H1 (cell line): ENCODE data around the gene RCAN3.

Experiments
- BRCA1 ChIP-seq: IDR thresholded peaks from 2 replicates; pipeline ENCODE4 v1.6.1; 2012; ENCODE audit warnings: low read depth, low read length, improper control_type of control experiment
- CTCF ChIP-seq, 3 experiments: IDR thresholded peaks; 1 replicate in 2 of 3; 2 replicates in 1 of 3; pipeline versions ENCODE4 v1.5.1 to v1.6.1; 2011; ENCODE audit warnings: low read length in 3 of 3, mild to moderate bottlenecking in 3 of 3, inconsistent platforms in 2 of 3, low read depth in 1 of 3, moderate library complexity in 1 of 3; ENCODE audit not compliant: insufficient read depth in 1 of 3; ENCODE audit errors: control extremely low read depth in 1 of 3
- MAFK ChIP-seq: IDR thresholded peaks from 2 replicates; pipeline ENCODE4 v1.6.1; 2012; ENCODE audit warnings: low read depth, mild to moderate bottlenecking, improper control_type of control experiment, low read length
- POLR2A ChIP-seq, 2 experiments: IDR thresholded peaks; 1 replicate in 1 of 2; 2 replicates in 1 of 2; pipeline ENCODE4 v1.6.1; 2011; ENCODE audit warnings: low read depth in 2 of 2, low read length in 2 of 2, mild to moderate bottlenecking in 2 of 2; ENCODE audit errors: control extremely low read depth in 1 of 2
- POLR2AphosphoS5 ChIP-seq: IDR thresholded peaks from 2 replicates; pipeline ENCODE4 v1.6.1; 2011; ENCODE audit warnings: low read depth, low read length
- RAD21 ChIP-seq, 2 experiments: IDR thresholded peaks in 1 of 2; conservative IDR thresholded peaks in 1 of 2; 2 replicates each; pipeline ENCODE4 v1.6.1; 2011; ENCODE audit warnings: low read depth in 2 of 2, low read length in 2 of 2, improper control_type of control experiment in 1 of 2, inconsistent platforms in 1 of 2, mild to moderate bottlenecking in 1 of 2, moderate library complexity in 1 of 2
- RFX5 ChIP-seq: IDR thresholded peaks from 2 replicates; pipeline ENCODE4 v1.6.1; 2011; ENCODE audit warnings: low read depth, low read length, improper control_type of control experiment, borderline replicate concordance
- YY1 ChIP-seq: IDR thresholded peaks from 2 replicates; pipeline ENCODE4 v1.6.1; 2011; ENCODE audit warnings: low read depth, mild to moderate bottlenecking, low read length
- ZNF274 ChIP-seq: IDR thresholded peaks from 2 replicates; pipeline ENCODE4 v1.7.0; 2012; ENCODE audit warnings: low read length, borderline replicate concordance; ENCODE audit errors: extremely low read depth

DNA sequence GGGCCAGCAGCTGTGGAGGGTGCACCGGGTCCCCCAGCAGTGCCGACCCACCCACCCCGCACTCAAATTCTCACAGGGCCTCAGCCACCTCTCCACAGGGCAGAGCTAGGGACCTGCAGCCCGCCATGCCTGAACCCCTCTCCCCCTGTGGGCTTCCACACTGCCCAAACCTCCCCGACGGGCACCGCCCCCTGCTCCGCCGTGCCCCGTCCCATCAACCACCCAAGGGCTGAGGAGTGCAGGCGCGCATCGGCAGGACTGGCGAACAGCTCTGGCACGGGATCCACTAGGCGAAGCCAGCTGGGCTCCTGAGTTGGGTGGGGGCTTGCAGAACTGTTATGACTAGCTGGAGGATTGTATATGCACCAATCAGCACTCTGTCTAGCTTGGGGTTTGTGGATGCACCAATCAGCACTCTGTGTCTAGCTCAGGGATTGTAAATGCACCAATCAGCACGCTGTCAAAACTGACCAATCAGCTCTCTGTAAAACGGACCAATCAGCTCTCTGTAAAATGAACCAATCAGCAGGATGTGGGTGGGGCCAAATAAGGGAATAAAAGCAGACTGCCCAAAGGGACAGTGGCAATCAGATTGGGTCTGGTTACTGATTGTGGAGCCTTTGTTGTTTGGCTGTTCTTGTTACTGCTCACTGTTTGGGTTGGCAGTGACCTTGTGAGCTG, 12.4 kb upstream of the RCAN3 start:
- TF ChIP-seq RFX5 (no peak), YY1 (no peak), ZNF274 (no peak), POLR2AphosphoS5 (no peak), MAFK (no peak), CTCF (IDR thresholded peaks at IDR 0.05; ENCODE audit: control extremely low read depth in 1 of 3, insufficient read depth in 1 of 3, low read depth in 1 of 3, low read length in 3 of 3) (no peak), POLR2A (IDR thresholded peaks at IDR 0.05; ENCODE audit: control extremely low read depth in 1 of 2, low read depth in 2 of 2, low read length in 2 of 2) (no peak), RAD21 (IDR thresholded peaks at IDR 0.05 in 1 of 2, conservative IDR thresholded peaks at IDR 0.05 in 1 of 2; ENCODE audit: low read depth in 2 of 2, low read length in 2 of 2) (no peak), BRCA1 (no peak)
